ENCODE data around the gene MEGF9. TPM values are rescaled to one million over a fixed set of nuclear protein-coding genes. Genes with fewer than 3 reads are reported as not detected.

MEGF9 gene
- total RNA-seq, 1 donor from 2014 or later: 4.7 TPM

GRCh38 chr9:120677965-120678364 is 36.3 kb downstream of the MEGF9 start:
- Histone ChIP-seq H3K4me3 (ENCODE audit: low read depth, low read length) (no peak overlapping the region), H3K36me3 (ENCODE audit: control insufficient read depth, insufficient read depth, low read length) (no peaks in the 10 kb centered on the region), H3K27me3 (ENCODE audit: control insufficient read depth, insufficient read depth, low read length) (no peaks in the 10 kb centered on the region)
- FAIRE-seq (no peak), DNase-seq (ENCODE audit: low read depth) (no peak)
- no peak for TF ChIP-seq CTCF (IDR thresholded peaks at IDR 0.05; ENCODE audit: insufficient read depth, low read length, severe bottlenecking)

- H3K4me3 ChIP-seq (ENCODE audit: low read depth, low read length): no peak overlapping the region
- FAIRE-seq (no peak), DNase-seq (ENCODE audit: low read depth) (no peak)
- H3K36me3 ChIP-seq (ENCODE audit: control insufficient read depth, insufficient read depth, low read length): no peaks in the 10 kb centered on the region
- H3K27me3 ChIP-seq (ENCODE audit: control insufficient read depth, insufficient read depth, low read length): no peaks in the 10 kb centered on the region
- TF ChIP-seq CTCF (IDR thresholded peaks at IDR 0.05; ENCODE audit: insufficient read depth, low read length, severe bottlenecking): no peak
Measured at GRCh38 chr9:120676767-120677402, 37.4 kb downstream of the MEGF9 start.

- no peak overlapping the region for H3K4me3 ChIP-seq (ENCODE audit: low read depth, low read length)
- no peak for DNase-seq (ENCODE audit: low read depth)
- no peak for FAIRE-seq
- H3K36me3 ChIP-seq (ENCODE audit: control insufficient read depth, insufficient read depth, low read length): no peaks in the 10 kb centered on the region
- no peak for TF ChIP-seq CTCF (IDR thresholded peaks at IDR 0.05; ENCODE audit: insufficient read depth, low read length, severe bottlenecking)
- H3K27me3 ChIP-seq (ENCODE audit: control insufficient read depth, insufficient read depth, low read length): no peaks in the 10 kb centered on the region
Measured at GRCh38 chr9:120668399-120668798, 45.9 kb downstream of the MEGF9 start.

- no peak for TF ChIP-seq CTCF (IDR thresholded peaks at IDR 0.05; ENCODE audit: insufficient read depth, low read length, severe bottlenecking)
- Histone ChIP-seq H3K4me3 (ENCODE audit: low read depth, low read length) (no peak overlapping the region), H3K27me3 (ENCODE audit: control insufficient read depth, insufficient read depth, low read length) (no peaks in the 10 kb centered on the region), H3K36me3 (ENCODE audit: control insufficient read depth, insufficient read depth, low read length) (no peaks in the 10 kb centered on the region)
- FAIRE-seq (no peak), DNase-seq (ENCODE audit: low read depth) (no peak)
Measured at GRCh38 chr9:120663950-120664349, 50.3 kb downstream of the MEGF9 start.

- no peak for FAIRE-seq
- peak; percentile 45 for DNase-seq (ENCODE audit: low read depth)
- no peaks in the 10 kb centered on the region for H3K27me3 ChIP-seq (ENCODE audit: control insufficient read depth, insufficient read depth, low read length)
Measured at GRCh38 chr9:120663380-120663779, 50.9 kb downstream of the MEGF9 start.

More at GRCh38 chr9:120663380-120663779, 50.9 kb downstream of the MEGF9 start:
- TF ChIP-seq CTCF (IDR thresholded peaks at IDR 0.05; ENCODE audit: insufficient read depth, low read length, severe bottlenecking): no peak
- no peak overlapping the region for H3K4me3 ChIP-seq (ENCODE audit: low read depth, low read length)
- no peaks in the 10 kb centered on the region for H3K36me3 ChIP-seq (ENCODE audit: control insufficient read depth, insufficient read depth, low read length)

Data from bronchial epithelial cell (primary cell).